ENCODE data around the gene OSBPL7. TPM values are rescaled to one million over a fixed set of nuclear protein-coding genes. Genes with fewer than 3 reads are reported as not detected.
A peak's percentile ranks its signal among the peaks of the same experiment; 100 is the strongest.

OSBPL7 gene
- total RNA-seq, 1 experiment from 2014 or later, result 13.0 TPM

DNA sequence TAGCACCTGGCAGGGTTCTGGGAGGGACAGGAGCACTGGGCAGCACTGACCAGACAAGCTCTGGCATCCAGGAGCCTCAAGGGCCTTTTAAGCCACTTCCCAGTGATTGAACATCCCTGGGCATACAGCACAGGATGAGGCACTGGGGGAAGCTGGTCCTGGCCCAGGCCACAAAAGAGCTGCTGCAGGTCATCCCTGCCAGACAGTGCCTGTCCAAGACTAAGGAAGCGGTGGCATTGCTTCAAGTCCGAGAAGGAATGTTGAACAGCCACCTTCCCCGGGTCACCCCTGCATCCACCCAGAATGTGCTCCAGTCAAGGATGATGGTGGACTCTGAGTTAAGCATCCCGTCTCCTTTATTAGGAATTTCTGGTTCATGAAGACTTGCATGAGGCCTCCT, 1.2 kb upstream of the OSBPL7 start:
- Histone ChIP-seq H3K4me1 (ENCODE audit: insufficient read depth, low read length) (no peaks in the 10 kb centered on the region), H3K27ac (ENCODE audit: insufficient read length, low read depth, low read length) (no peak overlapping the region), H3K9ac (ENCODE audit: extremely low read depth, insufficient read length, low read length) (no peak overlapping the region), H3K27me3 (ENCODE audit: insufficient read depth, low read length) (no peaks in the 10 kb centered on the region), H4K91ac (ENCODE audit: insufficient read length, low read depth, low read length) (no peak overlapping the region), H3K79me2 (ENCODE audit: insufficient read depth, low read length) (no peaks in the 10 kb centered on the region; the same call in 1 of the 2 replicates), H2AFZ (ENCODE audit: low read length) (no peak overlapping the region), H4K5ac (ENCODE audit: insufficient read length, low read depth, low read length) (no peak overlapping the region), H3K9me3 (ENCODE audit: control insufficient read depth, low read depth, low read length) (no peaks in the 10 kb centered on the region), H3K23me2 (ENCODE audit: insufficient read length, low read depth, low read length, poor library complexity, severe bottlenecking) (peaks cover 7% of the 10 kb centered on the region), H3K23ac (ENCODE audit: insufficient read length, low read depth, low read length) (no peak overlapping the region), H2BK5ac (ENCODE audit: insufficient read length, low read length) (no peak overlapping the region), H4K8ac (replicated peaks; ENCODE audit: insufficient read length, low read depth, low read length) (no peak overlapping the region), H3K79me1 (ENCODE audit: insufficient read depth, low read depth, low read length, poor library complexity, severe bottlenecking) (no peaks in the 10 kb centered on the region), H4K20me1 (ENCODE audit: control insufficient read depth, insufficient read depth, insufficient read length) (no peaks in the 10 kb centered on the region), H3K4me2 (ENCODE audit: insufficient read depth, insufficient read length, low read length) (no peak overlapping the region), H3K18ac (ENCODE audit: insufficient read length, low read depth, low read length) (no peak overlapping the region), H3K14ac (ENCODE audit: insufficient read depth, low read length) (no peak overlapping the region), H3K4ac (ENCODE audit: low read depth, low read length) (no peak overlapping the region), H2BK12ac (ENCODE audit: insufficient read length, low read depth, low read length) (no peak overlapping the region), H2AK5ac (ENCODE audit: insufficient read length, low read length) (no peak overlapping the region), H2BK120ac (ENCODE audit: low read depth, low read length, poor library complexity, severe bottlenecking) (no peak overlapping the region), H3K56ac (ENCODE audit: insufficient read length, low read depth, low read length) (no peak overlapping the region), H3T11ph (ENCODE audit: low read length) (no peak overlapping the region), H2BK20ac (ENCODE audit: low read depth, low read length, poor library complexity, severe bottlenecking) (no peak overlapping the region), H2BK15ac (ENCODE audit: low read depth, low read length) (no peak overlapping the region)
- WGBS (ENCODE audit: extremely low coverage, insufficient read length, low lambda C conversion rate), result no CpG with 5 or more reads among the region's 4 CpGs
- 0 out of 7 replicates have a peak overlapping the region, but pooled peaks of 1 of the 3 experiments have one; percentile 60 for H3K27ac Mint-ChIP-seq
- no peak for DNase-seq
- peaks cover 21 to 35% (median 34%) of the 10 kb centered on the region in 3 experiments for H3K36me3 Mint-ChIP-seq (ENCODE audit: insufficient read depth in 1 of 3, low read depth in 3 of 3)
- no peaks in the 10 kb centered on the region for H3K27me3 Mint-ChIP-seq (ENCODE audit: low read depth)
- H3K9me3 Mint-ChIP-seq, result no peaks in the 10 kb centered on the region
- H3K4me1 Mint-ChIP-seq, result peaks cover 12 to 19% of the 10 kb centered on the region in 2 experiments
- TF ChIP-seq CTCF (conservative IDR thresholded peaks at IDR 0.05), result no peak
- H3K4me3 Mint-ChIP-seq, result peak overlapping the region in 1 of 2 experiments; percentile 24; a peak in 1 of 5 replicates

Data from H9 (cell line).